Keratinocyte (primary cell): ENCODE data around the gene CSNK1G1.
"Not testable (repeated sequence)": the region's sequence is repeated elsewhere in the genome, so short reads cannot be mapped to it uniquely, and the experiment has no call there.

Experiments used
- CTCF ChIP-seq, 3 experiments: IDR thresholded peaks in 1 of 3; conservative IDR thresholded peaks in 1 of 3; optimal IDR thresholded peaks in 1 of 3; 2 replicates in 2 of 3; 3 replicates in 1 of 3; pipeline versions ENCODE3 to v1.5.1; 2011; ENCODE audit warnings: low read length in 3 of 3, mild to moderate bottlenecking in 3 of 3, moderate library complexity in 2 of 3, control low read depth in 1 of 3, inconsistent platforms in 1 of 3; ENCODE audit not compliant: insufficient read depth in 2 of 3; ENCODE audit errors: extremely low read depth in 1 of 3
- EZH2 ChIP-seq: IDR thresholded peaks from one replicate; pipeline ENCODE4 v1.6.1; 2012; ENCODE audit warnings: inconsistent platforms, mild to moderate bottlenecking, low read length, moderate library complexity

DNA sequence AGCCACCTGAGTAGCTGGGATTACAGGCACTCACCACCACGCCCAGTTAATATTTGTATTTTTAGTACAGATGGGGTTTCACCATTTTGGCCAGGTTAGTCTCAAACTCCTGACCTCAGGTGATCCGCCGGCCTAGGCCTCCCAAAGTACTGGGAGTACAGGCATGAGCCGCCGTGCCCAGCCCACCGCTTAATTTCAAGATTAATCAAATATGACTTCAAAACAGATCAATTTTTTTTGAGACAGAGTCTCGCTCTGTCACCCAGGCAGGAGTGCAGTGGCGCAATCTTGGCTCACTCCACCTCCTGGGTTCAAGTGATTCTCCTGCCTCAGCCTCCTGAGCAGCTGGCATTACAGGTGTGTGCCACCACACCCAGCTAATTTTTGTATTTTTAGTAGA is 15.4 kb upstream of the CSNK1G1 start:
- not testable (repeated sequence) for TF ChIP-seq EZH2; CTCF (optimal IDR thresholded peaks at IDR 0.05 in 1 of 3, IDR thresholded peaks at IDR 0.05 in 1 of 3, conservative IDR thresholded peaks at IDR 0.05 in 1 of 3; ENCODE audit: extremely low read depth in 1 of 3, insufficient read depth in 2 of 3, low read length in 3 of 3)
